ENCODE measurements around the gene CCDC24.
A peak's percentile ranks its signal among the peaks of the same experiment; 100 is the strongest.

Gene CCDC24

GRCh38 chr1:43981636-43982035 lies 9.8 kb upstream of the CCDC24 start:
- DNase-seq = no peak

GRCh38 chr1:43982241-43982640 lies 9.2 kb upstream of the CCDC24 start:
- no peak for DNase-seq

- peak; percentile 28 to 47 for DNase-seq
Observed at GRCh38 chr1:43982808-43983207, 8.6 kb upstream of the CCDC24 start.

GRCh38 chr1:43983253-43983899 lies 8.0 kb upstream of the CCDC24 start:
- DNase-seq = no peak

GRCh38 chr1:43984855-43985254 lies 6.5 kb upstream of the CCDC24 start:
- DNase-seq = no peak

- DNase-seq = no peak
Observed at GRCh38 chr1:43985984-43986595, 5.3 kb upstream of the CCDC24 start.

- no peak for DNase-seq
Observed at GRCh38 chr1:43986712-43987111, 4.7 kb upstream of the CCDC24 start.

- DNase-seq = no peak
Observed at GRCh38 chr1:43987159-43987902, 4.1 kb upstream of the CCDC24 start.

- DNase-seq = no peak
Observed at GRCh38 chr1:43990271-43991199, 864 bp upstream of the CCDC24 start.

GRCh38 chr1:43991200-43991475 lies 261 bp upstream of the CCDC24 start:
- no peak for DNase-seq

- DNase-seq = no peak
Observed at GRCh38 chr1:43992232-43992995, 1.0 kb downstream of the CCDC24 start.

- DNase-seq = no peak
Observed at GRCh38 chr1:43993206-43993914, 2.0 kb downstream of the CCDC24 start.

- no peak for DNase-seq
Observed at GRCh38 chr1:43994071-43994470, 2.7 kb downstream of the CCDC24 start.

- no peak for DNase-seq
Observed at GRCh38 chr1:43994794-43995790, 3.7 kb downstream of the CCDC24 start.

- no peak for DNase-seq
Observed at GRCh38 chr1:43995984-43996732, 4.8 kb downstream of the CCDC24 start.

- DNase-seq = no peak
Observed at GRCh38 chr1:43996733-43997115, 5.3 kb downstream of the CCDC24 start.

GRCh38 chr1:43997295-43997999 lies 6.0 kb downstream of the CCDC24 start:
- no peak for DNase-seq

GRCh38 chr1:43998000-43998378 lies 6.6 kb downstream of the CCDC24 start:
- DNase-seq = no peak

- DNase-seq = no peak
Observed at GRCh38 chr1:43999455-43999854, 8.1 kb downstream of the CCDC24 start.

Data from inflammatory macrophage treated with lipopolysaccharide for 1 hour (primary cell).